Small intestine (tissue), 7 donors: ENCODE measurements around the gene GNL1. TPM values are rescaled to one million over a fixed set of nuclear protein-coding genes. Genes with fewer than 3 reads are reported as not detected.
"Not testable (repeated sequence)": the region's sequence is repeated elsewhere in the genome, so short reads cannot be mapped to it uniquely, and the experiment has no call there.

Source experiments
- DNase-seq, 2 donors: peaks; one replicate each; pipeline versions ENCODE4 v3.0.0 to v3.0.0-alpha.2; 2013
- FAIRE-seq: peaks from 2 replicates; lab custom pipeline; 2012; peaks lifted over from hg19 to GRCh38; lab: Jason Lieb, UNC
- H3K27ac ChIP-seq, 3 donors: one replicate each; pipeline ENCODE4 v1.5.1; 2013; ENCODE audit warnings: low read length in 2 of 3, mild to moderate bottlenecking in 2 of 3, control low read depth in 1 of 3, inconsistent platforms in 1 of 3, low read depth in 1 of 3, moderate library complexity in 1 of 3
- H3K27me3 ChIP-seq, 3 donors: one replicate each; pipeline ENCODE4 v1.6.1; 2013; ENCODE audit warnings: low read length in 3 of 3, inconsistent platforms in 1 of 3; ENCODE audit not compliant: control insufficient read depth in 3 of 3, insufficient read depth in 3 of 3
- H3K36me3 ChIP-seq, 3 donors: one replicate each; pipeline ENCODE4 v1.6.1; 2013; ENCODE audit warnings: low read length in 3 of 3, inconsistent platforms in 1 of 3, low read depth in 1 of 3, mild to moderate bottlenecking in 1 of 3, moderate library complexity in 1 of 3; ENCODE audit not compliant: control insufficient read depth in 3 of 3, insufficient read depth in 2 of 3
- H3K4me1 ChIP-seq, 3 donors: one replicate each; pipeline ENCODE4 v1.6.1; 2013; ENCODE audit warnings: low read length in 2 of 3, inconsistent platforms in 1 of 3, low read depth in 1 of 3, mild to moderate bottlenecking in 1 of 3, moderate library complexity in 1 of 3; ENCODE audit not compliant: control insufficient read depth in 3 of 3, insufficient read depth in 2 of 3
- H3K4me3 ChIP-seq, 3 donors: one replicate each; pipeline ENCODE4 v1.5.1; 2013; ENCODE audit warnings: low read length in 3 of 3, control low read depth in 1 of 3, inconsistent platforms in 1 of 3, low read depth in 1 of 3, mild to moderate bottlenecking in 1 of 3, moderate library complexity in 1 of 3
- H3K9me3 ChIP-seq, 2 donors: one replicate each; pipeline ENCODE4 v1.6.1; 2013; ENCODE audit warnings: low read depth in 1 of 2, low read length in 1 of 2; ENCODE audit not compliant: control insufficient read depth in 2 of 2, insufficient read depth in 1 of 2
- WGBS, 3 donors: extraction: QIAGEN DNeasy Blood & Tissue Kit; methylation state at CpG; one replicate each; pipeline ENCODE4 v1.1.7; 2013; 5-methylcytosine and 5-hydroxymethylcytosine counted together
- polyA plus RNA-seq, 4 donors: library from polyadenylated mRNA; stranded (reverse) in 3 of 4; unstranded in 1 of 4; fragments of 200-250 nt in 3 of 4; fragments of 120-200 nt in 1 of 4; gene quantifications; one replicate each; pipeline versions ENCODE4 v1.2.1 to v1.2.3, GENCODE V29; 2013
- donor health status: healthy with polysubstance abuse.
- donor health status: control.
- donor health status: control.
- donor health status: Bipolar disorder and iron deficiency.
- donor health status: healthy.

The GNL1 gene
- polyA plus RNA-seq, 4 donors, result 25.9 to 56.7 (median 43.1) TPM

DNA sequence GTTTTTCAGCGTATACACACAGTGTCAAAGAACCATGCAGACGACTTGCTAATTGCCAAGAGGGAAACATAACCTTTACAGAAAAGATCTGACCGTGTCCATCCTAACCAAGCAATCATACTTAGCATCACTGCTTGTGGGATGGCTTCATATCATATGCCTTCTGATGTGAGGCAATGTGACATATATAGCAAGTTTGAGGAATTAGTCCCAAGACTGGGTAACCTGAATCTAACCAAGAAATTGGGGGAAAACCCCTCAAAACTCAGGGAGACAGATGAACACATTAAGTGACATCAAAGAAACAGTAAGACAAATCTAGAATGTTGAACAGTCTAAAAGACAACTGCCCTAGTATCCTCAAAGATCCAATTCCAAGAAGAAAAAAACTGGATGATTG, 18.4 kb downstream of the GNL1 start:
- Histone ChIP-seq H3K4me1 (peaks cover 0 to 8% (median 2%) of the 10 kb centered on the region in 3 donors), H3K36me3 (no peaks in the 10 kb centered on the region), H3K27ac (no peak overlapping the region), H3K4me3 (no peak overlapping the region), H3K9me3 (no peaks in the 10 kb centered on the region), H3K27me3 (peaks cover 0 to 2% (median 0%) of the 10 kb centered on the region in 3 donors)
- 76 to 84% (median 82%) methylated on average over 3 of the region's 3 CpGs for WGBS, 3 donors
- FAIRE-seq (no peak), DNase-seq (no peak)

DNA sequence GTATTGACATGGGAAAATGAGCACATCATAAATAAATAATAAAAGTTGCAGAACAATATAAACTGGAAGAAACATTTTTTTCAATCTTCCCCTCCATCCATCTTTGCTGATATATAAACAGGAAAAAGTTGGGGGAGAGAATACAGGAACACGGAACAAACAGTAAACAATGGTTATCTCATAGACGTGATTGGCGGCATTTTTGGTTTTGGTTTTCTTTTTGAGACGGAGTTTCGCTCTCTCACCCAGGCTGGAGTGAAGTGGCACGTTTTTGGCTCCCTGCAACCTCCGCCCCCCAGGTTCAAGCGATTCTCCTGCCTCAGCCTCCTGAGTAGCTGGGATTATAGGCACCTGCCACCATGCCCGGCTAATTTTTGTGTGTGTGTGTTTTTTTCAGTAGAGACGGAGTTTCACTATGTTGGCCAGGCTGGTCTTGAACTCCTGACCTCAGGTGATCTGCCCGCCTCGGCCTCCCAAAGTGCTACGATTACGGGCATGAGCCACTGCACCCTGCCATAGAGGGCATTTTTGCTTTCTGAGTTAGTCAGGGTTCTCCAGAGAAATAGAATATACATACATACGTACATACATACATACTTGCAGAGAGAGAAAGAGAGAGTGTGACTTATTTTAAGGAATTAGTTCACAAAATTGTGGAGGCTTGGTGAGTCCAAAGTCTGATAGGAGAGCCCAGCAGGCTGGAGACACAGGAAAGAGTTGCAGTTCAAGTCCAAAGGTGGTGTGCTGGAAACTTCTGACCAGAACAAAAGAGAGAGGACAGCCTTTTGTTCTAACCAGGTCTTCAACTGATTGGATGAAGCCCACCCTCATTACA, 22.6 kb downstream of the GNL1 start:
- Histone ChIP-seq H3K4me3 (no peak overlapping the region), H3K4me1 (peaks cover 0 to 13% (median 2%) of the 10 kb centered on the region in 3 donors), H3K27me3 (no peaks in the 10 kb centered on the region), H3K36me3 (no peaks in the 10 kb centered on the region), H3K9me3 (peaks cover 0 to 5% of the 10 kb centered on the region in 2 donors), H3K27ac (peak overlapping the region; percentile 35 to 59 (median 53))
- FAIRE-seq (no peak), DNase-seq (peak; percentile 54 to 75)
- 17 to 51% (median 28%) methylated on average over 15 of the region's 15 CpGs for WGBS, 3 donors

DNA sequence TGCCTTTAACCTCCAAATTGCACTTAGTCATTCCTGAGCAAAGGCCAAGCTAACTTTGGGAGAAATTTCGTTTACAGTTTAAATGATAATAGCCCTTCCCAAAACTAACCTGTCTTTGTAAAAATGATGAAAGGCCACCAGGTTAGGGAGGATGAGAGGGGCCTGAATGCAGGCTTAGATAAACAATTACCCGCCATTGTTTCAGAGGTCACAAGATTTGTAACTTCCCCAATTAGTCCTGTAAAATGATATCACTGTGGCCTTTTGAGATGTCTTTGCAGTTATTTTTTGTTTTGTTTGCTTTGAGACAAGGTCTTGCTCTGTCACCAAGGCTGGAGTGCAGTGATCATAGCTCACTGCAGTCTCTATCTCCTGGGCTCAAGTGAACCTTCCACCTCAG, 26.3 kb downstream of the GNL1 start:
- no peak overlapping the region for H3K4me3 ChIP-seq
- FAIRE-seq (no peak), DNase-seq (no peak)
- no peaks in the 10 kb centered on the region for H3K27me3 ChIP-seq
- peaks cover 0 to 5% of the 10 kb centered on the region in 2 donors for H3K9me3 ChIP-seq
- peaks cover 0 to 21% (median 2%) of the 10 kb centered on the region in 3 donors for H3K4me1 ChIP-seq
- WGBS, 3 donors, result 23 to 42% (median 35%) methylated on average over 2 of the region's 2 CpGs
- H3K27ac ChIP-seq, result no peak overlapping the region
- no peaks in the 10 kb centered on the region for H3K36me3 ChIP-seq

DNA sequence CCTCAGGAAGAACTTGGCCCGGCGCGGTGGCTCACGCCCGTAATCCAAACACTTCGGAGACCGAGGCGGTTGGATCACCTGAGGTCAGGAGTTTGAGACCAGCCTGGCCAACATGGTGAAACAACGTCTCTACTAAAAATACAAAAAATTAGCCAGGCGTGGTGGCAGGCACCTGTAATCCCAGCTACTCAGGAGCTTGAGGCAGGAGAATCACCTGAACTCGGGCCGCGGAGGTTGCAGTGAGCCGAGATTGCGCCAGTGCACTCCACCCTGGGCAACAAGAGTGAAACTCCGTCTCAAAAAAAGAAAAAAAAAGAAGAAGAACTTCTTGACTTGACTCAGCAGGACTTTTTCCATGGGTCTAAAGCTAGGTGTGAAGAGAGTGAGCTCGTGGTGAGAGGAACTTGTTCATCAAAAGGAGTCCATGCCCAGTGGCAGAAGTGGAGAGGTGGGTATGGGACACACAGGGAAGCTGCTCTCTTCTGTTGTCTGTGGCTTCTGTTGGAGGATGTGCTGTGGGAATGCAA, 26.9 kb downstream of the GNL1 start:
- H3K27me3 ChIP-seq, H3K36me3 ChIP-seq, FAIRE-seq, DNase-seq, H3K9me3 ChIP-seq, H3K4me3 ChIP-seq, H3K27ac ChIP-seq: not testable (repeated sequence)
- peaks cover 0 to 21% (median 2%) of the 10 kb centered on the region in 3 donors for H3K4me1 ChIP-seq
- 85 to 90% (median 86%) methylated on average over 17 of the region's 17 CpGs for WGBS, 3 donors

DNA sequence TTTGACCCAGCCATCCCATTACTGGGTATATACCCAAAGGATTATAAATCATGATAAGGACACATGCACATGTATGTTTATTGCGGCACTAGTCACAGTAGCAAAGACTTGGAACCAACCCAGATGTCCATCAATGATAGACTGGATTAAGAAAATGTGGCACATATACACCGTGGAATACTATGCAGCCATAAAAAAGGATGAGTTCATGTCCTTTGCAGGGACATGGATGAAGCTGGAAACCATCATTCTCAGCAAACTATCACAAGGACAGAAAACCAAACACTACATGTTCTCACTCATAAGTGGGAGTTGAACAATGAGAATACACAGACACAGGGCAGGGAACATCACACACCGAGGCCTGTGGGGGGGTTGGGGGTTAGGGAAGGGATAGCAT, 29.8 kb downstream of the GNL1 start:
- not testable (repeated sequence) for H3K27me3 ChIP-seq, H3K9me3 ChIP-seq, H3K36me3 ChIP-seq, DNase-seq, H3K27ac ChIP-seq, H3K4me3 ChIP-seq, FAIRE-seq
- peaks cover 0 to 12% (median 2%) of the 10 kb centered on the region in 3 donors for H3K4me1 ChIP-seq
- 94 to 98% (median 95%) methylated on average over 2 to 3 of the region's 3 CpGs for WGBS, 3 donors

DNA sequence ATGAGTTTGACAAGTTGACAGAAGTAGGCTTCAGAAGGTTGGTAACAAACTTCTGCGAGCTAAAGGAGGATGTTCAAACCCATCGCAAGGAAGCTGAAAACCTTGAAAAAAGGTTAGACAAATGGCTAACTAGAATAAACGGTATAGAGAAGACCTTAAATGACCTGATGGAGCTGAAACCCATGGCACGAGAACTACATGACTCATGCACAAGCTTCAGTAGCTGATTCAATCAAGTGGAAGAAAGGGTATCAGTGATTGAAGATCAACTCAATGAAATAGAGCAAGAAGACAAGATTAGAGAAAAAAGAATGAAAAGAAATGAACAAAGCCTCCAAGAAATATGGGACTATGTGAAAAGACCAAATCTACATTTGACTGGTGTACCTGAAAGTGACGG, 34.3 kb downstream of the GNL1 start:
- not testable (repeated sequence) for FAIRE-seq, H3K36me3 ChIP-seq
- 79 to 85% (median 82%) methylated on average over 5 of the region's 5 CpGs for WGBS, 3 donors

DNA sequence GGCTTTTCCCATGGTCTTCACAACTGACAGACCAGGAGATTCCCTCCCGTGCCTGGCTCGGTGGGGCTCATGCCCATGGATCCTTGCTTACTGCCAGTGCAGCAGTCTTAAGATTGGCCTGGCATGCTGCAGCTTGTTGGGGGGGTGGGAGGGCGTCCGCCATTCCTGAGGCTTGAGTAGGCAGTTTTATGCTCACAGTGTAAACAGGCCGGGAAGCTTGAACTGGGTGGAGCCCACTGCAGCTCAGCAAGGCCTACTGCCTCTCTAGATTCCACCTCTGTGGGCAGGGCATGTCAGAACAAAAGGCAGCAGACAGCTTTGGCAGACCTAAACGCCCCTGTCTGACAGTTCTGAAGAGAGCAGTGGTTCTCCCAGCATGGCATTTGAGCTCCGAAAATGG, 35.2 kb downstream of the GNL1 start:
- H3K27me3 ChIP-seq, FAIRE-seq, H3K4me1 ChIP-seq, H3K4me3 ChIP-seq, H3K36me3 ChIP-seq, H3K27ac ChIP-seq: not testable (repeated sequence)
- peaks cover 0 to 24% of the 10 kb centered on the region in 2 donors for H3K9me3 ChIP-seq
- peak in 1 of 2 donors; percentile 37 for DNase-seq
- 51 to 72% (median 60%) methylated on average over 7 of the region's 7 CpGs for WGBS, 3 donors

More for the DNA sequence above, 34.3 kb downstream of the GNL1 start:
- H3K27me3 ChIP-seq, H3K4me3 ChIP-seq, H3K27ac ChIP-seq, DNase-seq, H3K4me1 ChIP-seq: not testable (repeated sequence)
- peaks cover 0 to 24% of the 10 kb centered on the region in 2 donors for H3K9me3 ChIP-seq

DNA sequence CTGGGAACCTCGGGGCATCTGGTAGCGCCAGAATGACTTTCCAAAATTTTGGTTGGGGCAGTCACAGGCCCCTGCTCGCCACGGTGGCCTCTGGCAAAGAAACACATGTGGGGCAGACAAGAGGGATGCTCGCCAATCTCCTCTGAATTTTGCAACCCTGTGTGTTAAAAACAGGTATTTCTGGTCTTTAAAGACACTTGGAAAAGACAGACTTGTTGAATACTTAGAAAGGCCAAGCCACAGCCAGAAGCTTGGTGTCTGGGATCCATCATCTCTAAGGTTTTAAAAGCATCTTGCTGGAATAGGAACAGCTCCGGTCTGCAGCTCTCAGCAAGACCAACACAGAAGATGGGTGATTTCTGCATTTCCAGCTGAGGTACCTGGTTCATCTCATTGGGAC, 35.8 kb downstream of the GNL1 start:
- no peaks in the 10 kb centered on the region for H3K36me3 ChIP-seq
- no peak for DNase-seq
- 92 to 97% (median 94%) methylated on average over 6 of the region's 6 CpGs for WGBS, 3 donors
- peaks cover 0 to 5% (median 0%) of the 10 kb centered on the region in 3 donors for H3K4me1 ChIP-seq
- no peak for FAIRE-seq
- H3K4me3 ChIP-seq, result no peak overlapping the region
- no peak overlapping the region for H3K27ac ChIP-seq
- peaks cover 0 to 24% of the 10 kb centered on the region in 2 donors for H3K9me3 ChIP-seq
- H3K27me3 ChIP-seq, result no peaks in the 10 kb centered on the region
